Kidney epithelial cell (primary cell): ENCODE measurements around the gene SERPINE2. TPM values are rescaled to one million over a fixed set of nuclear protein-coding genes. Genes with fewer than 3 reads are reported as not detected.
A peak's percentile ranks its signal among the peaks of the same experiment; 100 is the strongest.

Experiments used
- DNase-seq: peaks from one replicate; pipeline ENCODE4 v3.0.0-alpha.2; 2010; ENCODE audit warnings: low read depth
- H3K27me3 ChIP-seq: 2 replicates; pipeline ENCODE4 v1.6.0; 2011; ENCODE audit warnings: low read length; ENCODE audit not compliant: control insufficient read depth, insufficient read depth
- H3K36me3 ChIP-seq: 2 replicates; pipeline ENCODE4 v1.5.1; 2011; ENCODE audit warnings: low read length; ENCODE audit not compliant: control insufficient read depth, insufficient read depth
- H3K4me3 ChIP-seq: 2 replicates; pipeline ENCODE4 v1.5.1; 2011; ENCODE audit warnings: low read depth, mild to moderate bottlenecking, control low read depth, low read length
- total RNA-seq: library from RNA; depleted of rRNA; stranded (reverse); fragments of >200 nt; gene quantifications from 2 replicates; pipeline ENCODE4 v1.2.3, GENCODE V29; 2015
- TF ChIP-seq, protein P1 (sequence below): IDR thresholded peaks from 2 replicates; pipeline ENCODE4 v1.5.1; 2011; ENCODE audit warnings: mild to moderate bottlenecking, moderate library complexity, low read length, control low read depth, inconsistent platforms; ENCODE audit not compliant: insufficient read depth, poor library complexity, severe bottlenecking

SERPINE2 gene
- total RNA-seq, 1 donor from 2014 or later: 84.9 TPM

DNA sequence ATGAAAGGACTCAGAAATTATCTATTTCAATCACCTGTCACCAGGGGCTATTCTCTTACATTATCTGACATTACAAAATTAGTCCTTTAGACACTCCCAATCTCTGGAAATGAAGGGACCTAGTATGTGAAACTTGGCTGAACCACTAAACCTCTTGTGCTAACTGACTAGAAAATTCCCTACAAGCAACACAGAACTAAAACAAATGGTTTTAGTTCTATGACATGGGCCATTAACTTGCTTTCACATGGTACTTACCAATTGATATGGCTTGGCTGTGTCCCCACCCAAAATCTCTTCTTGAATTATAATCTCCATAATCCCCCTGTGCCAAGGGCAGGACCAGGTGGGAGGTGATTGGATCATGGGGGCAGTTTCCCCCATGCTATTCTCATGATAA lies 16.6 kb downstream of the SERPINE2 start:
- no peak for DNase-seq
- TF ChIP-seq, protein P1, sequence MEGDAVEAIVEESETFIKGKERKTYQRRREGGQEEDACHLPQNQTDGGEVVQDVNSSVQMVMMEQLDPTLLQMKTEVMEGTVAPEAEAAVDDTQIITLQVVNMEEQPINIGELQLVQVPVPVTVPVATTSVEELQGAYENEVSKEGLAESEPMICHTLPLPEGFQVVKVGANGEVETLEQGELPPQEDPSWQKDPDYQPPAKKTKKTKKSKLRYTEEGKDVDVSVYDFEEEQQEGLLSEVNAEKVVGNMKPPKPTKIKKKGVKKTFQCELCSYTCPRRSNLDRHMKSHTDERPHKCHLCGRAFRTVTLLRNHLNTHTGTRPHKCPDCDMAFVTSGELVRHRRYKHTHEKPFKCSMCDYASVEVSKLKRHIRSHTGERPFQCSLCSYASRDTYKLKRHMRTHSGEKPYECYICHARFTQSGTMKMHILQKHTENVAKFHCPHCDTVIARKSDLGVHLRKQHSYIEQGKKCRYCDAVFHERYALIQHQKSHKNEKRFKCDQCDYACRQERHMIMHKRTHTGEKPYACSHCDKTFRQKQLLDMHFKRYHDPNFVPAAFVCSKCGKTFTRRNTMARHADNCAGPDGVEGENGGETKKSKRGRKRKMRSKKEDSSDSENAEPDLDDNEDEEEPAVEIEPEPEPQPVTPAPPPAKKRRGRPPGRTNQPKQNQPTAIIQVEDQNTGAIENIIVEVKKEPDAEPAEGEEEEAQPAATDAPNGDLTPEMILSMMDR: no peak
- Histone ChIP-seq H3K27me3 (no peaks in the 10 kb centered on the region), H3K4me3 (no peak overlapping the region), H3K36me3 (no peaks in the 10 kb centered on the region)

DNA sequence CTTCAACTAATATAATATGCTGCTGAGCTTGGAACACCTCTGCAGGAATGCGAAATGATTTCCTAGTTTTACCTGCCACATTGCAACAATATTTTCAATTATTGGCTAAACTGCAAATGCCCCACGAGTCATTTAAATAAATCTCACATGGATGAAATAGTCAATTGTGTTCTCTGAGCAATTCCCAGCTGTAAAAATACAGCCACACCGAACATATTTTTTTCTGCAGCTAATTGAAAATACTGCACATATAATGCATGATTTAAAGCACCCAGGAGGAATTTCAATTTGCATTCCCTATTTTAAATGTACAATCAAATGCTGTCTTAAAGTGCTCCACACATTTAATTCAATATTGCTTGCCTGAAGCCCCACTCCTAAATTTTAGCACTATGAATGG lies 18.6 kb downstream of the SERPINE2 start:
- H3K36me3 ChIP-seq: no peaks in the 10 kb centered on the region
- no peaks in the 10 kb centered on the region for H3K27me3 ChIP-seq
- DNase-seq: no peak
- TF ChIP-seq, protein P1: no peak
- no peak overlapping the region for H3K4me3 ChIP-seq

DNA sequence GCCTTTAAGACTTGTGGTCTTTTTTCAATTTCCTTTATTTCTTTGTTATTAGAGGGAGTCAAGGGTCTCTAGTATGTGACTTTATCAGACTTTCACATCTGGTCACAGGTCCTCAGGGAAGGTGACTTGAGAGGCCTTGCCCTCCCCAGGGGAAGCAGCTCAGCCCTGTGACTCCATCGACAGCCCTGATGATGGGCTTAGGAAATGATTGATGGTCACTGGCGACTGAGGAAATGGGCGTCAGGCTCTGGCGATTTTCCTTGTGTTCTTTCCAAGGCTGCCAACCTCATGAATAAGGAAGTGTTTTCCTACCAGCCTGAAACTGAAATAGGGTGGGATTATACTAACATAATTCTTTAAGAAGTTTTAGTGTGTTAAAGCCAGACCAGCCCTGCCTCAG lies 21.1 kb downstream of the SERPINE2 start:
- DNase-seq: peak; percentile 42
- no peaks in the 10 kb centered on the region for H3K36me3 ChIP-seq
- no peak overlapping the region for H3K4me3 ChIP-seq
- H3K27me3 ChIP-seq: no peaks in the 10 kb centered on the region
- TF ChIP-seq, protein P1: no peak

DNA sequence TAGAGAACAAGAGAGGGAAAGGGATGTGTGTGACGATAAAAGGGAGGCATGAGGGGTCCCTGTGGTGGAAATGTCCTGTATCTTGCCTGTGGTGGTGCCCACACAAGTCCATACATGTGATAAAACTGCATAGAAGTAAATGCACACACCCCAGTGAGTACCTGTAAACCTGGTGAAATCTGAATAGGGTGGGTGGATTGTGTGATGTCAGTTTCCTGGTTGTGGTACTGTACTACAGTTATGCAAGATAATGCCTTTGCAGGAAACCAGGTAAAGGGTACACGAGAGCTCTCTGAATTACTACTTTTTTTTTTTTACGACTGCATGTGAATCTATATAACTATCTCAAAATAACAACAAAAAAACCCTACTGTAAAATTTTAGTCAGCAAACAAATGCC lies 22.1 kb downstream of the SERPINE2 start:
- TF ChIP-seq, protein P1: no peak
- DNase-seq: no peak
- no peak overlapping the region for H3K4me3 ChIP-seq
- H3K27me3 ChIP-seq: no peaks in the 10 kb centered on the region
- no peaks in the 10 kb centered on the region for H3K36me3 ChIP-seq

DNA sequence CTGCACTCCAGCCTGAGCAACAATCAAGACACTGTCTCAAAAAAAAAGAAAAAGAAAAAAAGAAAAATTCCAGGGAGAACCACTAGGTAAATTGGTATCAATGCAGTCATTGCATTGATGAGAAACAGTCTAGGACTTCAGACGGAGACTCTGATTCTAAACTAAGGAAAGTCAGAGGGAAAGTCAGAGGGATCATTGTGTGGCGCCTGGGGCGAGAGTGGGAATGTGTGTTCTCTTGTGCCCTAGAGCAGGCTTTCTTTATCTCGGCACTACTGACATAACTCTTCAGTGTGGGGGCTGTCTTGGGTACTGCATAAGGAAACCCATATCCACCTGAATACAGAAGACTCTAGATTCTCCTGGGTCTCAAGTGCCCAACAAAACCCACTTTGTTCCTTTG lies 24.8 kb downstream of the SERPINE2 start:
- Histone ChIP-seq H3K4me3 (no peak overlapping the region), H3K36me3 (no peaks in the 10 kb centered on the region), H3K27me3 (no peaks in the 10 kb centered on the region)
- TF ChIP-seq, protein P1: no peak
- DNase-seq: no peak

DNA sequence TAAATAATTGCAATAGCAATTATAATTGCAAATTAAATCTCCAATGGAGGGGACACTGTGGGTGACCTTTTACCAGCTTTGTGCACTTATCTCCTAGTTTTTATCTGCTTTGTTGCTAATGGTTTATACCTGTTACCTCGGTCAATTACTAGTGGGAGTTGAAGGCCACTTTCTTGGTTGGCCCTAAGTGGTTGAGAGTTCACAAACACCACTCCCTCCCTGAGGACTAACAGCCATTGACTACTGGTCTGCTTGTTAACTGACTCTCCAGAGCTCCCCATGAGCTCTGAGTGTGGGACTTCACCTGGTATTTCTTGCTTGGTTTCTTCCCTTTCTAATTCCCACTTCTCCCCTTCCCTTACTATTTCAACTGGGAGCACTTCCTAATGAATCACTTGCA lies 27.2 kb downstream of the SERPINE2 start:
- H3K27me3 ChIP-seq: no peaks in the 10 kb centered on the region
- no peaks in the 10 kb centered on the region for H3K36me3 ChIP-seq
- H3K4me3 ChIP-seq: no peak overlapping the region
- no peak for DNase-seq
- TF ChIP-seq, protein P1: no peak
